A673 (cell line): ENCODE results near the gene TSPAN4.

Experiments used
- CTCF ChIP-seq: fragments of 300-800, 200-600 bp; sonication (generic); conservative IDR thresholded peaks from 2 replicates; pipeline ENCODE4 v1.5.1; 2017; ENCODE audit warnings: low read depth, mild to moderate bottlenecking, antibody characterized with exemption, low read length, moderate library complexity, mixed read lengths
- EZH2 ChIP-seq: fragments of 200-600 bp; sonication (generic); IDR thresholded peaks from 2 replicates; pipeline ENCODE4 v1.6.1; 2017; ENCODE audit warnings: borderline replicate concordance, low read depth, mild to moderate bottlenecking, mixed read lengths, antibody characterized with exemption, low read length; ENCODE audit not compliant: poor library complexity, severe bottlenecking

GRCh38 chr11:914204-914603 is 71.6 kb downstream of the TSPAN4 start:
- no peak for TF ChIP-seq CTCF
- TF ChIP-seq EZH2 = no peak
